Stimulated activated CD4-positive, alpha-beta T cell treated with anti-CD3 and anti-CD28 coated beads, Interleukin-4, amount 100 ng/mL, for 24 hours (primary cell): Measurements from ENCODE around the gene IL21R.
"Not testable (repeated sequence)": the region's sequence is repeated elsewhere in the genome, so short reads cannot be mapped to it uniquely, and the experiment has no call there.

Source experiments
- DNase-seq: peaks from one replicate; pipeline ENCODE4 v3.0.0-alpha.2; 2020

The IL21R gene

GRCh38 chr16:27402964-27403600, 1.1 kb downstream of the IL21R start:
- DNase-seq, result peak; percentile 54

DNA sequence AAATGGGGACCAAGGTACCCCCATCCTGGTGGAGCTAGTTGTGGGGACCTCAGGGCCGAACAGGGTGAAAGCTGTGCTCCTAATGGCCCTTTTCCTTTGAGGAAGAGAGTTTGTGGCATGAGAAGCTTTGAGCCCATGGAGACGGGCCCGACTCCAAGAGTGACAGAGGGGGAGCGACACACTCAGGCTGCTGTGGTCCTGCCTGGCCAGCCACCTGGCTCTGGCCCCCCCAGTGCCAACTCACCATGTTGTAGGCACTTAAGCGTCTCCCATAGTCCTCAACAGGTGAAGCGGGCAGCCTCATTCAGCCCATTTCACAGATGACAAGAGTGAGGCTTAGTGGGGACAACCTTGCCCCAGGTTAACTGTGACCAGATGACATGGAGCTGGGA, 1.6 kb downstream of the IL21R start:
- no peak for DNase-seq

DNA sequence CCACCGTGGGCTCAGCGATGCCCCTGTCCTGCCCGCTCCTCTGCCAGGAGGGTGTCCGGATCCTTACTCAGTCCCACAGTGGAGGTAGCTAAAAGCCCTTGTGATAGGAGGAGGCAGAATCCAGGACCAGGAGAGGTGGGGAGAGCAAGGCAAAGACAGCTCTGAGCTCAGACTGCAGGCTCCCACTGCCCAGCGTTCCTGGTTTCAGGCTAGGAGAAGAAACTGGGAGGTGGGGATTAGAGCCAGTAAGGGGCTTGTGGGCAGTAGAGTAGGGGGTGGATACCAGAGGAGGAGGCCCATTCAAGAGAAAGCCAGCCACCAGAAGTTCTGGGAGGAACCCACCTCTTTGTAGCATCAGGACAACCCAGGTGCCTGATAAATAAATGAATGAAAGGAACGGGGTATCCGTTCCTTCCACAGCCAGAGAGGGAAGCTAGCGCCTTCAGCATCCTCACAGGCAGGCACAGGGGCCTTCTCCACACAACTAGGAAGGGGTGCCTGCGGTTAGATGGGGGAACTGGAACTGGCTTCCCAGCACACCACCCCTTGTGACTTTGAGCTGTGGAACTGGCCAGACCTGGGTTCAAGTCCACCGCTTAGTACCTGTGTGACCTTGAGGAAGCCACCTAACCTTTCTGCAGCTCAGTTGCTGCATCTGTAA, 2.3 kb downstream of the IL21R start:
- DNase-seq, result peak; percentile 43

DNA sequence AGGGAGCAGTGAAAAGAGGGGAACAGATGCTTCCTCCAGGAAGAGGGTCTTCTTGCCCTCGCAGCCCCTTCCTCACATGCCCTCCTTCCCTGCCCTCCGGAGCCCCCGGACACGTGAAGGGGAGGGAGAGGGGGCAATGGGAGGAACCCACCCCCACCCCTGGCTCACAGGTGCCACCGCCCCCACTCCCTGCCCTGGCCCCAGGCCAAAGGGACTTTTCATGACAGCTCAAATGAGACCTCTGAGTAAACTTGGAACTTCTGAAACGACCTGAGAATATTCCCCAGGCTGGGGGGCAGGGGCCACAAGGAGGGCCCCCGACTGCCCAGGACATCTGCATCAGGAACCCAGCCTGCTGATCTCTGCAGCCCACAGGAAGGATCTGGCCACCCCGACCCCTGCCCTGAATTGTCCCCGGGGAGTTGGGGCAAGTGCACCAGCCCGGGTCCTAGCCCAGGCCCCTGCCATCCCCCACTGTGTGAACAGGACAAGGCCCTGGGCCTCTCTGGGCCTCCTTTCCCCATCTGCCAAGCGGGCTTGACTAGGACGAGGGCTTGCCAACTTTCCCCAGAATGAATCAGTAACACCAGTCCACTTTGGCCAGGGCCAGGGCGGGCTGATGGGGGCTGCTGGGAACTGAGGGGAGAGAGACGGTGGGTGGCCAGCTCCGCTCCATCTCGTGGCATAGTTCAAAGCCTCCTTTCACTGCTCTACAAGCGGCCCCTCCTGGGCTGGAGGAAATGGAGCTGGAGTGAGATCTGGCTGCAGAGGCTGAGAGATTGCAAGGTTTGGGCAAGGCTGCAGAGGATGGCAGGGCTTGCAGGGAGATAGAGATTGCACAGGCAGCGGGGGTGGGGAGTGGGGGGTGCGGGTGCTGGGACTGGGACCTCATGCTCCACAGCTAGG, 3.8 kb downstream of the IL21R start:
- DNase-seq, result peak; percentile 86

- DNase-seq, result peak; percentile 42
Measured at GRCh38 chr16:27406511-27407128, 4.6 kb downstream of the IL21R start.

- no peak for DNase-seq
Measured at GRCh38 chr16:27407133-27407532, 5.2 kb downstream of the IL21R start.

GRCh38 chr16:27408012-27408601, 6.1 kb downstream of the IL21R start:
- DNase-seq, result peak; percentile 55

- DNase-seq, result no peak
Measured at GRCh38 chr16:27408602-27409031, 6.6 kb downstream of the IL21R start.

DNA sequence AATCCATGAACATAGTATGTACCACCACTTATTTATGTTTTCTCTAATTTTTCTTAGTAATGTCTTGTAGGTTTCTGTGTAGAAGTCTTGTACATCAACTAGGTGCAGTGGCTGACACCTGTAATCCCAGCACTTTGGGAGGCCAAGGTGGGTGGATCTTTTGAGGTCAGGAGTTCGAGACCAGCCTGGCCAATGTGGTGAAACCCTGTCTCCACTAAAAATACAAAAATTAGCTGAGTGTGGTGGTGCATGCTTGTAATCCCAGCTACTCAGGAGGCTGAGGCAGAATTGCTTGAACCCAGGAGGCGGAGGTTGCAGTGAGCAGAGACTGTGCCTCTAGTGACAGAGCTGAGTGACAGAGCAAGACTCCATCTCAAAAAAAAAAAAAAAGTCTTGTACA, 8.0 kb downstream of the IL21R start:
- not testable (repeated sequence) for DNase-seq

DNA sequence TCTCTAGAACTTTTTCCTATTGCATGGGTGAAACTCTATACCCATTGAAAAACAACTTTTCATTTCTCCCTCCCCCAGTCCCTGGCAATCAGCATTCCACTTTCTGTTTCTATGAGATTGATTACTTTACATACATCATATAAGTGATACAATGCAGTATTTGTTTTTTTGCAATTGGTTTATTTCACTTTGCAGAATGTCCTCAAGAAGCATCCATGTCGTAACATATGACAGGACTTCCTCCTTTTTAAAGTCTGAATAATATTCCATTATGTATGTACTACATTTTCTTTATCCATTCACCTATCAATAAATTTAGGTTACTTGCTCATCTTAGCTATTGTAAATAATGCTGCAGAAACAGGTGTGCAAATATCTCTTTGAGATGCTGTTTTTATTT, 8.8 kb downstream of the IL21R start:
- no peak for DNase-seq

DNA sequence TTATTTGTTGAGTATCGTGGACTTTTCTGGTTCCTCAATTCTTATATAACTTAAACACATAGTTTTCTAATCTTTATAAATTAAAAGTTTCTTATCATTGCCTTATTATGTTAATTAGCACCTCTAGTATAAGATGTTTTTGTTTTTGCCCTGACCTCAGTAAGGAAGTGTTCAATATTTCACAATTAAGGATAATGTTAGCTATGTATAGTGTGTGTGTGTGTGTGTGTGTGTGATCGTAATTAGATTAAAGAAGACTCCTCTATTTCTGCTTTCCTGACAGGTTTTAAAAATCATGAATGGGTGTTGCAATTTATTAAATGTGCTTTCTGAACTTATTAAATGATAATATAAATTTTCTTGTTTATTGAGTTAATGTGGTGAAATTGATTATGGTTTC, 12.0 kb downstream of the IL21R start:
- DNase-seq, result no peak

GRCh38 chr16:27414788-27415431, 12.9 kb downstream of the IL21R start:
- no peak for DNase-seq

DNA sequence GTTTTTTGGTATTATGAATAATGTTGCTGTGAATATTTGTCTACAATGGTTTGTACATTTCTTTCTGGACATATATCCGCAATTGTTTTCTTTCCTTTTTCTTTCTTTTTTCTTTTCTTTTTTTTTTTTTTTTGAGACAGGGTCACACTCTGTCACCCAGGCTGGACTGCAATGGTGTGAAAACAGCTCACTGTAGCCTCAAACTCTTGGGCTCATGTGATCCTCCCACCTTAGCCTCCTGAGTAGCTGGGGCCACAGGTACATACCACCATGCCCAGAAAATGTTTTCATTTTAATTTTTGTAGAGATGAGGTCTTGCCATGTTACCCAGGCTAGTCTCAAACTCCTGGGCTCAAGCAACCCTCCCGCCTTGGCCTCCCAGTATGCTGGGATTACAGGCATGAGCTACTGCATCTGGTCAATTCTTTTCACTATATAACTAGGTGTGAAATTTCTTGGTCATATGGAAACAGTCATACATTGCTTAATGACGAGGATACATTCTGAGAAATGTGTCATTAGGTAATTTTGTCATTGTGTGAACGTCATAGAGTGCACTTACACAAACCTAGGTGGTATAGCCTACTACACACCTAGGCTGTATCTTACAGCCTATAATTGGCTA, 15.2 kb downstream of the IL21R start:
- DNase-seq, result no peak

GRCh38 chr16:27421961-27422740, 20.2 kb downstream of the IL21R start:
- DNase-seq, result no peak

GRCh38 chr16:27424772-27425498, 23.0 kb downstream of the IL21R start:
- peak; percentile 3 for DNase-seq

- no peak for DNase-seq
Measured at GRCh38 chr16:27425961-27426360, 24.0 kb downstream of the IL21R start.

DNA sequence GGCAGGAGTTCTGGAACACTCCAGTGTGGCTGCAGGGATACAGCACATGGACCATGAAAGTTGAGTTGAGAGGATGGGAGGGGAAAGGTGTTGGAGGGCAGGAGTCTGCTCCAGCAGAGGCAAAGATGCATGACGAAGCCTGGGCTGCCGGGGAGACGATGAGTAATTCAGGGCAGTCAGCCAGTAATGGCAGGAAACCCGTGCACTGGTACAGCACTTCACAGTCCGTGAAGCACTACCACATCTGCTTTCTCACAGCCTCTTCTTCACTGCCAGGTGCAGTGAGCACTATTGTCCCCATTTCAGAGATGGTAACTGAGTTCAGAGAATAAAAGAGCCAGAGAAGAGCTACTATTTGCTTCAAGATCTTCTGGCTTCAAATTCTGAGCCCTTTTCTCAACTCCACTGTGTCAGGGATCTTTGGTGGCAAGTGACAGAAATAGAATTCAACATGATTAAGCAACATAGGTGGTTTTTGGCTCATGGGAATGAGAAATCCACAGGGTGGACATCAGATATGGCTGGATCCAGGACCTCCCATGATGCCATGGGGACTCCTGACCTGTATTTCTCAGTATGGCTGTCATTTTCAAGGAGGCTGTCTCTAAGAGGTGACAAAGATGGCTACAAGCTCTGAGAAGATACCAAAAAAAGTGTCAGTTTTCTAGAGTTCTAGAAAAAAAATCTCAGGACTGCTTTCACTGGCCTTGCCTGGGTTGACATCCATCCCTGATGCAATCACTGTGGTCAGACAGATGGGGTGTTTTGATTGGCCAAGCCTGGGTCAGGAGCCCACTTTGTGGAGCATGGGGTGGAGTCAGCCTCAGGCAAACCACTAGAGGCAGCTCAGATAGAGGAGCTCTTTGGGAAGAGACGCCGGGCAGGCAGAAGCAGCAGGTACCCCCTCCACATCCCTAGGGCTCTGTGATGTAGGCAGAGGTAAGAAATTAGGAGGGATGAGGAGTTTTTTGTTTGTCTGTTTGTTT, 24.7 kb downstream of the IL21R start:
- DNase-seq, result peak; percentile 79

GRCh38 chr16:27427538-27427937, 25.6 kb downstream of the IL21R start:
- DNase-seq, result no peak
